NOMO-1 (cell line): ENCODE measurements around the gene XPNPEP1.

ENCODE experiments used
- DNase-seq, 2 experiments: peaks; one replicate each; lab custom pipeline; 2025; ENCODE audit not compliant: unreplicated experiment in 2 of 2; lab: John Stamatoyannopoulos, UW

The XPNPEP1 gene

GRCh38 chr10:109875151-109875568 lies 48.2 kb downstream of the XPNPEP1 start:
- no peak for DNase-seq

- no peak for DNase-seq
Measured at GRCh38 chr10:109871476-109871875, 51.8 kb downstream of the XPNPEP1 start.

GRCh38 chr10:109866995-109867635 lies 56.2 kb downstream of the XPNPEP1 start:
- no peak for DNase-seq

DNA sequence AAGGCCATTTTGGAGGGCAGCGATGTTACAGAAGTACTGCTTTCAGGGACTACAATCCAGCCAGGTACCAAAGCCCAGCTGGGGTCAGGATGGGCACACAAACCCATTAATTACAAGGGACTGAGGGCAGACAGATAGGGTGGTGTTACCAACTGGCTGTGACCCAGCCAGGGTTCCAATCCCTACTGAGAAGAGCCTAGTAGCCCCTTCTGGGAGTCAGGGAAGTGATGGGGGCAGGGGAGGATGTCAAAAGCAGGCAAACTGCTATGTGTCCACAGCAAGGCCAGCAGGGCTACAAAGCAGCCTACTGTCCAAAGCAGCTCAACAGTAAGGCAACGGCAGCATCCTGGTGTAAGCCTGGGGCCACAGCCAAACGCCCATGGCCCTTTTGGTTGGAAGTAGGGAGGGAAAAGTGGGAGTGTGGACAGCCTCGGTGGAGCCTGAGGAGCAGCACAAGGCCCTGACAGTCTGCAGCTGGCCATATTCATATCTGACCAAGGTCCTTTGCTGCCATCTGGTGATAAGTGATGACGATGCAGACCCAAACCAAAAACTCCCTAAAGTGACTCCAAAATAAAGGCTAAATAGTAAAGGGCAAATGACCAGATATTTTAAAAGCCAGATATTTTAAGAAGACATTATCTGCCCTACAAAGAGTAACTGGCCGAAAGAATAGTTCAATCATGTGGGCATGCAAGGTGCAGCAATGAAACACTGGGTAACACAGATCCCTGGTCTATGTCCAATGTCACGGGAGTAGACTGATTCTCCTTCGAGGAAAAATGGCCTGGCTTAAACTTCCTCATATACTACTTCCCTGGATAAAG lies 56.9 kb downstream of the XPNPEP1 start:
- DNase-seq = no peak

- no peak for DNase-seq
Measured at GRCh38 chr10:109863775-109864174, 59.5 kb downstream of the XPNPEP1 start.

DNA sequence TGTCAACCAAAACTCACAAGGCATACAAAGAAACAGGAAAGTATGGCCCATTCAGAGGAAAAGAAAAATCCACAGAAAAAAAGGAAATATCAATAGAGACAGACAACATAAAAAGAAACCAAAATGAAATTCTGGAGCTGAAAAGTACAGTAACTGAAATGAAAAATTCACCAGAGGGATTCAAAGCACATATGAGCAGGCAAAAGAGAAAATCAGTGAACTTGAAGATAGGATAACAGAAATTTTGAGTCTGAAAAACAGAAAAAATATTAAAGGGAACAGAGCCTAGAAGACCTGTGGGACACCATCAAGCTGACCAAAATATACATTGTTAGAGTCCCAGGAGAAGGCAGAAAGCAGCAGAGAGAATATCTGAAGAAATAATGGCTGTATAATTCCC lies 60.6 kb downstream of the XPNPEP1 start:
- no peak for DNase-seq

- DNase-seq = no peak
Measured at GRCh38 chr10:109862041-109862440, 61.3 kb downstream of the XPNPEP1 start.

DNA sequence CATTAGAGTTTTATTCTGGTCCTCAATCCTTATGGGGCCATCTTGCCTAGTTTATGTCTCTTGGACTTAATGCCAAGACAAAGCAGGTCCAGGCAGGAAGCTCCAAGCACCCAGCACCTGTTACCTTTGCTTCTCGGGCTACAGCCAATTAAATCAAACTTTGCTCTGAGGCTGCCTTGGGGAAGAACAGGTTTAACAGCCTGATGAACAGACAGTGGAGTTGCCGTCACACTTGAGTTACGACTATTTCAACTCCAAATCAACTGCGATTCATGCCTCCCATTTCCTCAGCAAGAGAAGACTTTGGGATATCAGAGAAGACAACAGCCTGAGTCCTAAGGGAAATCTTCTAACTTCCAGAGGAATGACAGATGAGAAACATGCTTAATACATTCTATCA lies 62.2 kb downstream of the XPNPEP1 start:
- no peak for DNase-seq

- no peak for DNase-seq
Measured at GRCh38 chr10:109859221-109859620, 64.1 kb downstream of the XPNPEP1 start.

DNA sequence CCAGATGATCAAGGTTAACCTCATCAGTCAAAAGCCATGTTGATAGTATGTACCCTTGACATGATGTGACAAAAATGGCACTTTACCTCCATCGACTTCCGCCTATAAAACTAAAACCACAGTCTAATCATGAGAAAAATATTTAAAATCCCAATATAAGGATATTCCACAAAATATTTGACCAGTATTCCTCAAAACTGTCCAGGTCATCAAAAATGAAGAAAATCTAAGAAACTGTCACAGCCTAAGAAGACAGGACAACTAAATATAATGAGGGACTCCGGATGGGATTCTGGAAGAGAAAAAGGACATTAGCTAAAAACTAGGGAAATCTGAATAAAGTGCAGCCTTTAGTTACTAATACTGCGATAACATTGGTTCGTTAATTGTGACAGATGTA lies 67.6 kb downstream of the XPNPEP1 start:
- no peak for DNase-seq

DNA sequence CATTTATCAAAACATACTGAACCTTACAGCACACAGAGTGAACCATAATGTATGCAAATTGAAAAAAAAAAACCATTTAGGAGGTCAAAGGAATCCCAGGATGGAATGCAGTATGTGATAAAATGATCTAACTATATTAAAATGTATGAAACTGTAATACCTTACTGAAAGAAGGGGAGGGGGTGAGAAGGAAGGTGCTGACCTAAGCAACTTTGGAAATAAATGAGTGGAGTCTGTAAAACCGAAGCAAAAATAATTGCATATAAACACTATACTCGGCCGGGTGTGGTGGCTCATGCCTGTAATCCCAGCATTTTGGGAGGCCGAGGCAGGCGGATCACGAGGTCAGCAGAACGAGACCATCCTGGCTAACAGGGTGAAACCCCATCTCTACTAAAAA lies 69.4 kb downstream of the XPNPEP1 start:
- no peak for DNase-seq

GRCh38 chr10:109852475-109853037 lies 70.8 kb downstream of the XPNPEP1 start:
- DNase-seq = peak; percentile 20 to 50

GRCh38 chr10:109851616-109852474 lies 71.5 kb downstream of the XPNPEP1 start:
- no peak for DNase-seq

- DNase-seq = no peak
Measured at GRCh38 chr10:109846832-109847231, 76.5 kb downstream of the XPNPEP1 start.

DNA sequence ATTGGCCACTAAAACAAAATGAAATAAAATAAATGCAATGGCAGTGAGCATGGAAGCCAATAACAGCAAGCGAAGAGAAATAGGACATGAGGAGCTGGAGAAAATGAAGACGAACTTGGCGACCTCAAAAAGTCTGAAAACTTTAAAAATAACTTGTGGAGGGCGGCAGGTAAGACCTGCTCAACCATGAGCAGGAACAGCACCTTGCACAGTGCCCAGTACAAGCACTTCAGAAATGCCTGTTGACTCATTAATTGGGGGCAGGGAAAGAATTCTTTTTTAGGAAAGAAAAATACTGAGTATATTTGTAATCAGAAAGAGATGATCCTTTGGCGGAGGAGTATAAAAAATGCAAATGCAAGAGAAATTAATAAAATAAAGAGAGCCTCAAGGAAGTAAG lies 78.0 kb downstream of the XPNPEP1 start:
- DNase-seq = no peak

DNA sequence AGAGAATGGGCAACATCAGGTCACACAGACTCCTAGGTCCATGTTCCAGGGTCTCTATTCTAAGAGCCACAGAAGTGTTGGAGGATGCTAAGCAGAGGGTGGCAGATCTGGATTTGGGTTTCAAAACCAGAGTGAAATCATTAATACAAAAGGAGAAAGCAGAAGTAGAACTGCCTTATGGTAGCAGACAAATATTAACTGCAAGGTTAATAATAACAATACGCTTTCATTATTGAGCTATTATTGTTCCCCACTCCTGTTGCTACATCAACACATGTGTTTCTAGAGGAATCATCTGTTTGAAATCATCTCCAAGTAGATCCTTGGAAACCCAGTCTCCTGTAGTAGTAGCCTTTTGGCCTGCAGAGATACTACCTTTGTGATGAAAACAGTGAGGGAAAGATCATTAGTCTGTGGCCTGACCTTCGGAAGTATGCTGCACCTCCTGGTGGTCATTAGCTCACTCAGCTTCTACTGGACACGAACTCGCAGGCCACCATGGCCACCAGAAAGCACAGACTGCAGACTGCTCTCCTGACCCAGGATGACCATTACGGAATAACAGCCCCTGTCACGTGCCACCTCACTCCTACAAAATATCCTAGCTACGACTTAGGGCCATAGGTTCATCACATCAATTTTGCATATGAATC lies 84.6 kb downstream of the XPNPEP1 start:
- DNase-seq = no peak

GRCh38 chr10:109837384-109837783 lies 85.9 kb downstream of the XPNPEP1 start:
- DNase-seq = no peak

- DNase-seq = no peak
Measured at GRCh38 chr10:109835257-109835656, 88.1 kb downstream of the XPNPEP1 start.

DNA sequence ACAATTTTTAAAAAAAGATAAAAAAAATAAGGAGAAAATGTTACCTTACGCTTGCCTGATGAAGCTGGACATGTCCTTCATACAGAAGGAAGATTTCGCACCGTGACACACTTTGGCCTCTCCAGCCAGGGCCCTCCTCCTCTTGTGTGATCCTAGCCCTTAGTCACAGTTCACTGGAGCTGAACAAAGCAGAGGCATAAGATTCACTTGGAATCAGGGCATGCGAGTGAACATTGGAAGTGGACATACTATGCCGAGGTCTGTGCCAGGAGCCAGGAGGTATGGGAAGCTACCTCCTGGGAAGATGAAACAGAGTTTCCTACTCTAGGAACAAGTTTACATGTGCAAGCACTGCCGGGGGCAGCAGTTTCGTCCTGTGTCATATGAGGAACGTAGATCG lies 91.5 kb downstream of the XPNPEP1 start:
- DNase-seq = no peak

DNA sequence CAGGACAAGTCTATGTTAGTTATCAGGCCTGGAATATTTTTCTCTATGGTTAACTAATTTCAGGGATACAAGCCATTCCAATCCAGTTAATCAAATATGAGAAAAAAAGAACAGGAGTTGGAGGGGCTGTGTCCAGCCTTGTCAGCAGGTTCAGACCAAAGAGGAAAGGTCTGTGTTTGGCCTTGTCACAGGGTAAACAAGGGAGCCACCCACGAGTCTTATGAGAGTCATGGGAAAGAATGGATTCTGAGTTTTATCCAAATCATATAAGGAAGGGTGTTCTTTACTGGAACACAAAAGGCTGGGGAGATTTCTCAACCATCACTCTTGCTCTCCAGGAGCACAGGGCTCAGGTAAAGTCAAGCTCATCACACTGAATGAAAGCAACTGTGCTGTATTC lies 99.1 kb downstream of the XPNPEP1 start:
- no peak for DNase-seq

GRCh38 chr10:109823196-109823595 lies 100.1 kb downstream of the XPNPEP1 start:
- DNase-seq = no peak
